HUES6 (cell line): ENCODE results near the gene OLFML2A.
"Not testable (repeated sequence)": the region's sequence is repeated elsewhere in the genome, so short reads cannot be mapped to it uniquely, and the experiment has no call there.

Experiments used
- H3K27ac ChIP-seq: 2 replicates; pipeline ENCODE4 v1.7.0; 2013; ENCODE audit warnings: low read depth, mild to moderate bottlenecking, low read length, inconsistent platforms
- H3K27me3 ChIP-seq: 2 replicates; pipeline ENCODE4 v1.6.1; 2013; ENCODE audit warnings: low read length; ENCODE audit not compliant: control insufficient read depth, insufficient read depth
- H3K36me3 ChIP-seq: 2 replicates; pipeline ENCODE4 v1.6.1; 2013; ENCODE audit warnings: low read length; ENCODE audit not compliant: control insufficient read depth, insufficient read depth
- H3K4me1 ChIP-seq: 2 replicates; pipeline ENCODE4 v1.6.1; 2013; ENCODE audit warnings: low read length; ENCODE audit not compliant: control insufficient read depth, insufficient read depth
- H3K4me3 ChIP-seq: 2 replicates; pipeline ENCODE4 v1.5.1; 2013; ENCODE audit warnings: low read depth, low read length
- H3K9ac ChIP-seq: one replicate; pipeline ENCODE4 v1.6.1; 2013; ENCODE audit warnings: mild to moderate bottlenecking, low read length
- H3K9me3 ChIP-seq: 2 replicates; pipeline ENCODE4 v1.6.1; 2013; ENCODE audit warnings: low read depth, low read length; ENCODE audit not compliant: control insufficient read depth, insufficient read depth

Gene OLFML2A

GRCh38 chr9:124769549-124770358 lies 7.2 kb upstream of the OLFML2A start:
- Histone ChIP-seq H3K9me3 (no peaks in the 10 kb centered on the region), H3K4me1 (peaks cover 52% of the 10 kb centered on the region), H3K4me3 (peak overlapping the region; percentile 87), H3K27ac (no peak overlapping the region), H3K9ac (peak overlapping the region; percentile 71), H3K36me3 (no peaks in the 10 kb centered on the region), H3K27me3 (peaks cover 30% of the 10 kb centered on the region)

- Histone ChIP-seq H3K27ac (peak overlapping the region; percentile 99; the same call in 1 of the 2 replicates), H3K9ac (peak overlapping the region; percentile 98), H3K36me3 (no peaks in the 10 kb centered on the region), H3K4me1 (peaks cover 45% of the 10 kb centered on the region), H3K27me3 (peaks cover 30% of the 10 kb centered on the region), H3K4me3 (peak overlapping the region; percentile 87), H3K9me3 (no peaks in the 10 kb centered on the region)
Observed at GRCh38 chr9:124770359-124771020, 6.4 kb upstream of the OLFML2A start.

- no peaks in the 10 kb centered on the region for H3K36me3 ChIP-seq
- H3K27ac ChIP-seq, result peak within 1 kb of the TSS; percentile 99
- H3K9me3 ChIP-seq, result no peaks in the 10 kb centered on the region
- H3K9ac ChIP-seq, result peak within 1 kb of the TSS; percentile 98
- peak within 1 kb of the TSS; percentile 87 for H3K4me3 ChIP-seq
- peaks cover 36% of the 10 kb centered on the region for H3K27me3 ChIP-seq
- peaks cover 38% of the 10 kb centered on the region for H3K4me1 ChIP-seq
Observed at GRCh38 chr9:124771021-124771866, 5.7 kb upstream of the OLFML2A start, which contains the start of gene NR6A1. Gene NR6A1 (minus strand): TSS chr9:124771311.

GRCh38 chr9:124771867-124772679 lies 4.9 kb upstream of the OLFML2A start:
- Histone ChIP-seq H3K36me3 (no peaks in the 10 kb centered on the region), H3K9ac (no peak overlapping the region), H3K4me1 (peaks cover 30% of the 10 kb centered on the region), H3K27me3 (peaks cover 41% of the 10 kb centered on the region), H3K27ac (no peak overlapping the region), H3K4me3 (peak overlapping the region; percentile 87), H3K9me3 (no peaks in the 10 kb centered on the region)

GRCh38 chr9:124772877-124773276 lies 4.1 kb upstream of the OLFML2A start:
- H3K9me3 ChIP-seq, H3K36me3 ChIP-seq, H3K27ac ChIP-seq, H3K9ac ChIP-seq, H3K4me3 ChIP-seq: not testable (repeated sequence)
- Histone ChIP-seq H3K27me3 (peaks cover 40% of the 10 kb centered on the region), H3K4me1 (peaks cover 21% of the 10 kb centered on the region)

GRCh38 chr9:124773473-124774128 lies 3.3 kb upstream of the OLFML2A start:
- Histone ChIP-seq H3K9me3 (no peaks in the 10 kb centered on the region), H3K36me3 (no peaks in the 10 kb centered on the region), H3K27ac (no peak overlapping the region), H3K4me1 (peaks cover 14% of the 10 kb centered on the region), H3K9ac (no peak overlapping the region), H3K27me3 (peaks cover 33% of the 10 kb centered on the region), H3K4me3 (no peak overlapping the region)

- H3K4me3 ChIP-seq, result no peak overlapping the region
- H3K9me3 ChIP-seq, result no peaks in the 10 kb centered on the region
- peaks cover 26% of the 10 kb centered on the region for H3K27me3 ChIP-seq
- no peak overlapping the region for H3K27ac ChIP-seq
- H3K36me3 ChIP-seq, result no peaks in the 10 kb centered on the region
- H3K4me1 ChIP-seq, result peaks cover 13% of the 10 kb centered on the region
- H3K9ac ChIP-seq, result no peak overlapping the region
Observed at GRCh38 chr9:124774129-124774978, 2.6 kb upstream of the OLFML2A start.

GRCh38 chr9:124776618-124776953 lies 347 bp upstream of the OLFML2A start:
- no peak overlapping the region for H3K27ac ChIP-seq
- H3K36me3 ChIP-seq, result no peaks in the 10 kb centered on the region
- H3K27me3 ChIP-seq, result peaks cover 26% of the 10 kb centered on the region
- H3K9ac ChIP-seq, result no peak overlapping the region
- peaks cover 26% of the 10 kb centered on the region for H3K4me1 ChIP-seq
- no peaks in the 10 kb centered on the region for H3K9me3 ChIP-seq
- peak overlapping the region; percentile 78 for H3K4me3 ChIP-seq

- Histone ChIP-seq H3K27ac (no peak overlapping the region; the same call in 1 of the 2 replicates), H3K4me3 (no peak overlapping the region), H3K36me3 (no peaks in the 10 kb centered on the region), H3K4me1 (peaks cover 27% of the 10 kb centered on the region), H3K9ac (peak overlapping the region; percentile 8), H3K27me3 (peaks cover 20% of the 10 kb centered on the region), H3K9me3 (no peaks in the 10 kb centered on the region)
Observed at GRCh38 chr9:124778575-124779367, 1.8 kb downstream of the OLFML2A start.
